ENCODE data around the gene OXTR.

The OXTR gene

DNA sequence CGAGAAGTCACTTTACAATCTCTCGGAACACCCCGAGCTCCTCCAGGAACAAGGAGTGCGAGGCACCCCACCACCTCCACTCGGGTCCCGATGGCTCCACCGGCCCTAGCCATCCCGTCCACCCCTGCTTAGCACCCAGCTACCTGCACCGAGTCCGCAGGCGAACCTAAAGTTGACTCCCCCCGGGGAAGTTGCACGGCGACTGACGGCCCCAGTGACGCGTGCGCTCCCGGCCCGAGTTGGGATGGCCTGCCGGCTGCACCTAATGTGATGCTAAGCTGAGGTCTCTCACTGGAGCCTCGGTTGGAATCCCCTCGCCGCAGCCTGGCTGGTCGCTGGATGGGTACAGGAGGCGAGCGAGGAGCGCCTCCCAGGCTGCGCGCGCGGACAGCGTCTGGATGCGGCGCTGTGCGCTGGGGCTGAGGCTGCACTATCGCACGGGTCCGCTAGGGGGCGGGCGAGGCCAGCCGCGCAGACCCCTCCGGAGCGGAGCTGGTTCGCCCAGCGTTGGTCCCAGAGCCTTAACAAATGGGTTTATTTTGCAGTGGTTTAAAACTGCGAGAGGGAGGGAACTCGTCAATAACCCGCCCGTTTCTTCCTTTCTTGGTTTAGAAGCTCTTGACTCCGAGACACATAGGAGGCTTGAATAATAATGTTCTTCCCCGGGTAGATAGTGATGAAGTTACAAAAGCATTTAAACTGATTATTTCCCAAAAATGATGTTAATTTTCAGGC lies at the start of gene OXTR:
Gene OXTR (minus strand): TSS at position 526 of the 735 bp plus-strand sequence. CDS start 1,426 bp downstream, outside the sequence.
- peak; percentile 66 to 70 for DNase-seq (ENCODE audit: low read depth in 2 of 2)

- no peak for DNase-seq (ENCODE audit: low read depth in 2 of 2)
These were observed 48.1 kb upstream of the OXTR start for GRCh38 chr3:8817486-8817885.

DNA sequence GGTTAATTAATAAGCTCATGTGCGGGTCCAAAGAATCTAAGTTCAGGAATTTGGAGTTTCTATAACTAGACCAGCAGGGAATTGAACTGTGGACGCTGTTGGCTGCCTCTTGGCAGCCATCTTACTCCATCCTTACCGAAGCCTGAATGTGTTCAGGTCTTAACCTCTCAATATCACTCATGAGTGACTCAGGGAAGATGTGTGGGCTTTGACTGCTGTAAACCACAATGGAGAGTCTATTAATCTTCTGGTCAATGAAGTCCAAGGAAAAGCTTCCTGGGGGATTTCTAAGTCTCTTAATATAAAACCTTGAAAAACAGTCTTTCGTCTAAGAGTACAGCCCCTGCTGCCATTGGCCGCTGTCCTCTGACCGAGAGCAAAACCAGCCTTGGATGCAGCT lies 46.7 kb upstream of the OXTR start:
- DNase-seq (ENCODE audit: low read depth in 2 of 2), result no peak

GRCh38 chr3:8813411-8813810 lies 44.0 kb upstream of the OXTR start:
- no peak for DNase-seq (ENCODE audit: low read depth in 2 of 2)

GRCh38 chr3:8810561-8810960 lies 41.1 kb upstream of the OXTR start:
- DNase-seq (ENCODE audit: low read depth in 2 of 2), result no peak

DNA sequence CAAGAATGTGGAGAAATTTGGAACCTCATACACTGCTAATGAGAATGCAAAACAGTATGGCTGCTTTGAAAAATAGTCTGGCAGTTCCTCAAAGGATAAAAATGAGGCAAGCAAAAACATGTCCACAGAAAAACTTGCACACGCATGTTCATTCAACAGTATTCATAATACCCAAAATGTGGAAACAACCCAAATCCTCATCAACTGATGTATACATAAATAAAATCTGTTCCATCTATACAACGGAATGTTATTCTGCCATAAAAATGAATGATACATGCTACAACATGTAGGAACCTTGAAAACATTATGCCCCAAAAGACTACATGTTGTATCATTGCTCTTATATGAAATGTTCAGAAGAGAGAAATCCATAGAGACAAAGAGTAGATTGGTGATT lies 36.4 kb upstream of the OXTR start:
- no peak for DNase-seq (ENCODE audit: low read depth in 2 of 2)

DNA sequence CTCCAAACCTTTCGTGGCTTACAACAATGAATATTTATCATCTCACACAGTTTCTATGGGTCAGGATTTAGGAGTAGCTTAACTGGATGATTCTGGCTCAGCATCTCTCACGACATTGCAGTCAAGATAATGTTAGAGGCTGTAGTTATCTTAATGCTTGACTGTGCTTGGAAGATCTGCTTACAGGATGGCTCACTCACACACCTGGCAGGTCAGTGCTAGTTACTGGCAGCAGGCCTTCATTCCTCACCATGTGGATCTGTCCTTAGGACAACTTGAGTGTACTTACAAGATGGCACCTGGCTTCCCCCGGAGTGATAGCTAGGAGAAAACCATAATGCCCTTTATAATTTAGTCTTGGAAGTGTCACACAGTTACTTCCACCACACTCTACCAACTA lies 32.8 kb upstream of the OXTR start:
- no peak for DNase-seq (ENCODE audit: low read depth in 2 of 2)

- no peak for DNase-seq (ENCODE audit: low read depth in 2 of 2)
These were observed 30.6 kb upstream of the OXTR start for GRCh38 chr3:8800016-8800415.

DNA sequence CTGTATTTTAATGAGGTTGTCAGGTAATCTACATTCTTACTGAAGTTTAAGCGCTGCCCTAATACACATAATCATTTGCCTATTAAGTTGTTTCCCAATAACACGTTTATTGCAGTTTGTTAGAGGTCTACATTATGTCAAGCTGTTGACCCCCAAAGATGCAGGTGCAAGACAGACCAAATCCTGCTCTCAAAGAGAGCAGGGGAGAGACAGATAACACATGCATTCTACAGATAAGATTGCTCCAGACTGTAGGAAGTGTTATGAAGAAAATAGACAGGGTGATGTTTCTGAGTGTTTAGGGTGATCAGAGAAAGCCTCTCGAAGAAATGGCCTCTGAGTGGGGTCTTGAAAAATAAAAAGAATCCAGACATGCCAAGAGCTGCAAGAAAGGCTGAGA lies 24.8 kb upstream of the OXTR start:
- no peak for DNase-seq (ENCODE audit: low read depth in 2 of 2)

GRCh38 chr3:8793242-8793641 lies 23.8 kb upstream of the OXTR start:
- DNase-seq (ENCODE audit: low read depth in 2 of 2), result no peak

GRCh38 chr3:8790529-8790928 lies 21.1 kb upstream of the OXTR start:
- DNase-seq (ENCODE audit: low read depth in 2 of 2), result no peak

GRCh38 chr3:8784676-8785435 lies 15.4 kb upstream of the OXTR start:
- DNase-seq (ENCODE audit: low read depth in 2 of 2), result no peak

DNA sequence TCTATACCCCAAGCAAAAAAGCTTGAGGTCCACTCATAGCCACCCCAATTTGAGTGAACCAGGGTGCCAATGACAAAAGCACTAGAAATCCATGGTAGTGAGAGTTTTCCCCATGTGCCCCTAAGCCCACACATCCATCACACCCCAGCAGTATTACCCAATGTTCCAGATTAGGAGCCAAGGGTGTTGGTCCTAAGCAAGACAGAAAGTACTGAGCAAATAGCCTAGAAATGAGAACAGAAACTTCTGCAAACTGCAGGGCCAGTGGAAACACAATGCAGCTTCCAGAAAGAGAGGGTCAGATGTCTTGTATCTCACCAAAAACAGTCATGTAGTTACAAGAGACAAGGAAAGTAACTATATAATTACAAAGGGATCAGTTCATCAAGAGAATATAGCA lies 10.9 kb upstream of the OXTR start:
- no peak for DNase-seq (ENCODE audit: low read depth in 2 of 2)

DNA sequence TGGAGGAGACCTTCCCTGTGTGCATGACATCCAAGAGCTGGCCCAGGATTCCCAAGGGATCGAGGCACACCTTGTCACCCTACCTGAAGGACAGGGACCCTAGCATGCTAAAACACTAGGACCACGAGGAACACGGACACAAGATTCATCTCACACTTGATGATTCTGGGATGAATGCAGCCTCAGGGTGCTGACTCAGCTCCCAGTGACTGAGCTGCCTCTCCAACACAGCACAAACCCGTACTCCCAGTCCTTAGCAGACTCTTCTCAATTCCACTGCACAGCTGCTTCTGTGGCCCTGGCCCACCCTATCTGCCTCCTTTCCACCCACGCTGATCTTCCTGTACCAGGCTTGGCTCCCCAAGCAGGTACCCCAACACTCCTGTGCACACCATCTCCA lies 9.1 kb upstream of the OXTR start:
- DNase-seq (ENCODE audit: low read depth in 2 of 2), result no peak

DNA sequence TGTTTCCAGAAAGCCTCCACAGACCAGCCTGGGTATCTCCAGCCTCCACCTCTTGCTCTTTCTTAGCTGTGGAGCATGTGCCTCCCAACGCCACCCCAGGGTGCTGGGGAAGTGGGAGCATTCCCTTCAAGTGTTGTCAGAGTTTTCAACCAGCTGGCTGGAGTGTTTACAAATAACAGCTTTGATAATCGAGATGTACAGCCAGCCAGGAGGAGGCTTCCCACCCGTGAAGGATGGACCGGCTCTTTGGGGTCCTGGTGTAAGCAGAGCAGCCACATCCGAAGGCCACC lies 8.5 kb upstream of the OXTR start:
- DNase-seq (ENCODE audit: low read depth in 2 of 2), result no peak

DNA sequence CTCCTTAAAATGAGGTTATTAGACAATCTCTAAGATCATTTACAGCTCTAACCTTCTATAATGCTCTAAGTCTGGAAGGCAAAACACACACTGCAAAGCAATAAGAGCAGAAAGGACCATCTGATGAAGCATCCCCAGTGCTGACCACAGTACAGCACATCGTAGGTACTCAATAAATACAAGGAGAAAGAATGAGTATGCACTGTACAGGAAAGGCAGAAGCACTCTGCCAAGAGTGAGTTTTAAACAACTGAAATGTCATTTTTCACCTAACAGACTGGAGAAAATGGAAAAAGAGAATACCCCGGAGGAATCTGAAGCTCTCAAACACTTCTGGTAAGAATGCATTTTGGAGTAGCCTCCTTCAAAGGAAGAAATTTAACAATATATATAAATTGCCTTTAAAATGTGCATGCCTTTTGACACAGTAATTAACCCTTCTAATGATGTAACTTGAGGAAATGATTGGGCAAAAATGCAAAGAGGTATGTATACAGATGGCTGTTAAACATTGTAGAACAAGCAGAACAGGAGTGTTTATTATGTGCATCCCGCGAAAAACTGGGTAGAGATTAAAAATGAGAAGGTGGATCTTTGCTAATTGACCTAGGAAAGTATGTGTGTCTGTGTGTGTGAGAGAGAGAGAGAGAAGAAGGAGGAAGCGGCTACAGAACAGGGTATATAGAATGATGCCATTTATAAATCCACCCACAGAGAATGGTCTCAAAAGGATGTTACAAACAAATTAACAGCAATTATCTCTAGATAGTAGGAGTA lies 8.0 kb upstream of the OXTR start:
- no peak for DNase-seq (ENCODE audit: low read depth in 2 of 2)

DNA sequence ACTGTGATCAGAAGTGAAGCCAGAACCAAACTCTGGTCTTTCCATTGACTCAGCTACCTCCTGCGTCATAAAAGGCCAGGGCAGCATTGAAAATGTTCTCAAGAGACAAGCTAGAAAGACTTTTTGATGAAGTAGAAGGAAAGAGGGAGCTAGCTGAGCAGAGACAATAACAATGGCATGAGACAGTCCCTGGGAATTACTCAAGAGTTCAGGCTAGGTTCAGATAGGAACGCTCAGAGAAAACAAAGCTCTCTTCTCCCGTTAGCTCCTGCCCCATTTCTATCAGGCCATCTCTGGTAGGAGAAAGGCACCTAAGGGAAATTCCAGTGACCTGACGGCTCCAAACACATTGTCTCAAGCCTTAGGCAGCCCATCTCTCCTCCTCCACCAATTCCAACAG lies 7.0 kb upstream of the OXTR start:
- no peak for DNase-seq (ENCODE audit: low read depth in 2 of 2)

- no peak for DNase-seq (ENCODE audit: low read depth in 2 of 2)
These were observed 6.2 kb upstream of the OXTR start for GRCh38 chr3:8775602-8776001.

DNA sequence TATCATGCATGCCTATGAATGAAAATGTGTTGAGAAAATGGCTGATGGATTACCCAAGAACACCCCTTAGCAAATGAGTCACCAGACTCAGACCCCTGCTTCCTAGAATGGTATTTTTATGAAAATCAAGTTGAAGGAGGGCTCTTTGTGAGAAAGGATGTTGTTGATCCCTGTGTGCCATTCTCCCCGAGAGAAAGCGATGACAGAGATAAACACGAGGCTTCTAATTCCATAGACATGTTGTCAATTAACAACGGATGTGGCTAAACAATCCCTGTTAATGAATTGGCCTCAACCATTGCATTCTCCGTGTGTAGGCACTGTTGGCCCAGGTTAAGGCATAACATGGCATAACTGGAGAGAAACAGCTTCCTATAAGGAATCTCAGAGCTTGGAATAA lies 5.8 kb upstream of the OXTR start:
- DNase-seq (ENCODE audit: low read depth in 2 of 2), result no peak

DNA sequence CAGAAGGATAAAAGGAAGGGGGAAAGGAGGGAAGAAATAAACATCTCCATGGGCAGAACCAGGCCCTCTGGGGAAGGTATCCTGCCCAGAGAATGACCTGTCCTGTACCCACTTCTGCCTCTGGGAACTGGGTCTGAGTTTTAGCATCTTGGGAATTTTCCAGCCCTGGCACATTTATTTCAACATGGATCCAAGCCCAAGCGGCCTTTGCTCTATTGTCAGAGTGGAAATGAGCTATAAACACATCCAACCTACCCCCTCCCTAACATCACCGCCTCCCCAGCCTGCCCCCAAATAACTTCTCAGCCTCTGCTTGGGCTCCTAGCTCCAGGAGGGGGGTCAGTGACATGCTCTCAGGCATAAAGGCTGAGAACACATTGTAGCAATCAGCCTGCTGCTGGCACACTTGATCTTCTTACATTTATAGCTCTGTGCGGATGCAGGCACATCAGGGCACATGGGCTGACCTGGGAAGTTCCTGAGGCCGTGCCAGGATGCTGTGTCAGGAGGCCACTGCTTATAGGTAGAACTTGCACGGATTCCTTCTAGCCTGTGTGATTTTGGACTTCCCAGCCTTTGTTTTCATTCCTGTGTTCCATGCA lies 4.6 kb upstream of the OXTR start:
- no peak for DNase-seq (ENCODE audit: low read depth in 2 of 2)

GRCh38 chr3:8768364-8769087 lies 887 bp downstream of the OXTR start:
- DNase-seq (ENCODE audit: low read depth in 2 of 2), result no peak
